Measurements from ENCODE around the gene COX6A2. TPM values are rescaled to one million over a fixed set of nuclear protein-coding genes. Genes with fewer than 3 reads are reported as not detected.

COX6A2 gene
- total RNA-seq, 1 experiment from 2014 or later, result not detected

GRCh38 chr16:31467858-31468257, 39.7 kb upstream of the COX6A2 start:
- H3K9me3 Mint-ChIP-seq, result peaks cover 0 to 1% of the 10 kb centered on the region in 2 experiments; a peak in 2 of 5 replicates
- H3K4me3 Mint-ChIP-seq, result no peak overlapping the region; a peak in 1 of 5 replicates

More at GRCh38 chr16:31467858-31468257, 39.7 kb upstream of the COX6A2 start:
- Histone ChIP-seq H3K27ac (ENCODE audit: insufficient read length, low read depth, low read length) (no peak overlapping the region), H2AFZ (ENCODE audit: low read length) (no peak overlapping the region), H3K9ac (ENCODE audit: extremely low read depth, insufficient read length, low read length) (no peak overlapping the region), H2BK15ac (ENCODE audit: low read depth, low read length) (no peak overlapping the region), H3K23me2 (ENCODE audit: insufficient read length, low read depth, low read length, poor library complexity, severe bottlenecking) (peaks cover 10% of the 10 kb centered on the region), H3K23ac (ENCODE audit: insufficient read length, low read depth, low read length) (no peak overlapping the region), H3K9me3 (ENCODE audit: control insufficient read depth, low read depth, low read length) (no peaks in the 10 kb centered on the region), H3K14ac (ENCODE audit: insufficient read depth, low read length) (no peak overlapping the region), H2AK5ac (ENCODE audit: insufficient read length, low read length) (no peak overlapping the region), H3K56ac (ENCODE audit: insufficient read length, low read depth, low read length) (no peak overlapping the region), H3K79me2 (ENCODE audit: insufficient read depth, low read length) (no peaks in the 10 kb centered on the region), H2BK120ac (ENCODE audit: low read depth, low read length, poor library complexity, severe bottlenecking) (no peak overlapping the region), H3T11ph (ENCODE audit: low read length) (no peak overlapping the region), H3K4me2 (ENCODE audit: insufficient read depth, insufficient read length, low read length) (no peak overlapping the region), H4K8ac (replicated peaks; ENCODE audit: insufficient read length, low read depth, low read length) (no peak overlapping the region), H3K4ac (ENCODE audit: low read depth, low read length) (no peak overlapping the region), H2BK12ac (ENCODE audit: insufficient read length, low read depth, low read length) (no peak overlapping the region), H3K27me3 (ENCODE audit: insufficient read depth, low read length) (no peaks in the 10 kb centered on the region), H4K5ac (ENCODE audit: insufficient read length, low read depth, low read length) (no peak overlapping the region), H4K91ac (ENCODE audit: insufficient read length, low read depth, low read length) (no peak overlapping the region), H2BK20ac (ENCODE audit: low read depth, low read length, poor library complexity, severe bottlenecking) (no peak overlapping the region), H2BK5ac (ENCODE audit: insufficient read length, low read length) (no peak overlapping the region), H3K4me1 (ENCODE audit: insufficient read depth, low read length) (peaks cover 3% of the 10 kb centered on the region; the same call in 1 of the 2 replicates), H3K18ac (ENCODE audit: insufficient read length, low read depth, low read length) (no peak overlapping the region), H4K20me1 (ENCODE audit: control insufficient read depth, insufficient read depth, insufficient read length) (no peaks in the 10 kb centered on the region), H3K79me1 (ENCODE audit: insufficient read depth, low read depth, low read length, poor library complexity, severe bottlenecking) (no peaks in the 10 kb centered on the region)
- H3K4me1 Mint-ChIP-seq, result peaks cover 7% of the 10 kb centered on the region in 2 experiments
- TF ChIP-seq CTCF (conservative IDR thresholded peaks at IDR 0.05), result no peak
- peaks cover 4 to 30% (median 26%) of the 10 kb centered on the region in 3 experiments for H3K36me3 Mint-ChIP-seq (ENCODE audit: insufficient read depth in 1 of 3, low read depth in 3 of 3)
- no peak for DNase-seq
- H3K27me3 Mint-ChIP-seq (ENCODE audit: low read depth), result peaks cover 12% of the 10 kb centered on the region
- WGBS (ENCODE audit: extremely low coverage, insufficient read length, low lambda C conversion rate), result no CpG with 5 or more reads among the region's 5 CpGs
- no peak overlapping the region for H3K27ac Mint-ChIP-seq

All from H9 (cell line).